Mesenchymal stem cell (in vitro differentiated cells and primary cell): ENCODE measurements around the gene ASXL1.

ENCODE experiments used
- DNase-seq: peaks from one replicate; pipeline ENCODE4 v3.0.0-alpha.2; 2013
- H2AFZ ChIP-seq: one replicate; pipeline ENCODE4 v1.6.1; 2013; ENCODE audit warnings: low read depth, mild to moderate bottlenecking, control low read depth, inconsistent platforms, low read length, moderate library complexity
- H2AK5ac ChIP-seq: 2 replicates; pipeline ENCODE4 v1.6.1; 2013; ENCODE audit warnings: low read length, moderate library complexity, mild to moderate bottlenecking, inconsistent platforms; ENCODE audit not compliant: severe bottlenecking
- H2BK120ac ChIP-seq: one replicate; pipeline ENCODE4 v1.6.1; 2013; ENCODE audit warnings: low read depth, mild to moderate bottlenecking, inconsistent platforms, low read length, moderate library complexity
- H2BK12ac ChIP-seq, 2 experiments: one replicate each; pipeline ENCODE4 v1.6.1; 2013; ENCODE audit warnings: inconsistent platforms in 2 of 2, low read length in 2 of 2, mild to moderate bottlenecking in 2 of 2, moderate library complexity in 2 of 2, control low read depth in 1 of 2
- H2BK15ac ChIP-seq: one replicate; pipeline ENCODE4 v1.6.1; 2013; ENCODE audit warnings: mild to moderate bottlenecking, low read depth, inconsistent platforms; ENCODE audit not compliant: poor library complexity, severe bottlenecking
- H2BK5ac ChIP-seq: 2 replicates; pipeline ENCODE4 v1.6.1; 2013; ENCODE audit warnings: low read depth, mild to moderate bottlenecking, low read length, control low read depth, inconsistent platforms; ENCODE audit not compliant: poor library complexity, severe bottlenecking
- H3K14ac ChIP-seq, 2 experiments: one replicate each; pipeline ENCODE4 v1.6.1; 2013; ENCODE audit warnings: inconsistent platforms in 2 of 2, low read length in 2 of 2, control low read depth in 1 of 2, mild to moderate bottlenecking in 1 of 2, moderate library complexity in 1 of 2
- H3K18ac ChIP-seq, 2 experiments: one replicate each; pipeline ENCODE4 v1.6.1; 2013; ENCODE audit warnings: inconsistent platforms in 2 of 2, low read length in 2 of 2, control low read depth in 1 of 2, low read depth in 1 of 2, mild to moderate bottlenecking in 1 of 2
- H3K23ac ChIP-seq, 2 experiments: one replicate each; pipeline ENCODE4 v1.6.1; 2013; ENCODE audit warnings: inconsistent platforms in 2 of 2, low read length in 2 of 2, mild to moderate bottlenecking in 2 of 2, moderate library complexity in 2 of 2, control low read depth in 1 of 2
- H3K27ac ChIP-seq: 2 replicates; pipeline ENCODE4 v1.5.1; 2013; ENCODE audit warnings: mild to moderate bottlenecking, moderate library complexity, low read length, control low read depth, inconsistent platforms; ENCODE audit not compliant: poor library complexity, severe bottlenecking
- H3K27me3 ChIP-seq, 2 experiments: 2 replicates each; pipeline versions ENCODE4 v1.6.1 to v1.7.0; 2013; ENCODE audit warnings: low read length in 2 of 2, mild to moderate bottlenecking in 2 of 2, moderate library complexity in 2 of 2, control low read depth in 1 of 2, inconsistent platforms in 1 of 2; ENCODE audit not compliant: control insufficient read depth in 1 of 2, insufficient read depth in 1 of 2
- H3K36me3 ChIP-seq, 2 experiments: 2 replicates each; pipeline versions ENCODE4 v1.6.1 to v1.7.0; 2013; ENCODE audit warnings: low read length in 2 of 2, control low read depth in 1 of 2, inconsistent platforms in 1 of 2, low read depth in 1 of 2, mild to moderate bottlenecking in 1 of 2; ENCODE audit not compliant: insufficient read depth in 2 of 2, control insufficient read depth in 1 of 2
- H3K4ac ChIP-seq, 2 experiments: one replicate each; pipeline ENCODE4 v1.6.1; 2013; ENCODE audit warnings: inconsistent platforms in 2 of 2, low read length in 2 of 2, mild to moderate bottlenecking in 2 of 2, moderate library complexity in 2 of 2, control low read depth in 1 of 2, low read depth in 1 of 2
- H3K4me1 ChIP-seq: 2 replicates; pipeline ENCODE4 v1.6.1; 2013; ENCODE audit warnings: low read depth, low read length, control low read depth; ENCODE audit not compliant: control insufficient read depth, insufficient read depth
- H3K4me2 ChIP-seq: 2 replicates; pipeline ENCODE4 v1.6.1; 2013; ENCODE audit warnings: low read length, mild to moderate bottlenecking, inconsistent platforms; ENCODE audit not compliant: poor library complexity, severe bottlenecking
- H3K4me3 ChIP-seq, 2 experiments: 2 replicates each; pipeline versions ENCODE4 v1.5.1 to v1.7.0; 2013; ENCODE audit warnings: low read length in 2 of 2, mild to moderate bottlenecking in 2 of 2, control low read depth in 1 of 2, low read depth in 1 of 2; ENCODE audit not compliant: insufficient read depth in 1 of 2
- H3K79me1 ChIP-seq: replicated peaks from 2 replicates; pipeline ENCODE4 v1.6.1; 2013; ENCODE audit warnings: mild to moderate bottlenecking, control low read depth, low read length, inconsistent platforms; ENCODE audit not compliant: poor library complexity, severe bottlenecking
- H3K9ac ChIP-seq: 2 replicates; pipeline ENCODE4 v1.7.0; 2013; ENCODE audit warnings: mild to moderate bottlenecking, low read length, moderate library complexity
- H3K9me3 ChIP-seq: 2 replicates; pipeline ENCODE4 v1.7.0; 2013; ENCODE audit warnings: mild to moderate bottlenecking, low read length; ENCODE audit not compliant: control insufficient read depth
- H4K8ac ChIP-seq: one replicate; pipeline ENCODE4 v1.6.1; 2013; ENCODE audit warnings: inconsistent platforms, mild to moderate bottlenecking, low read length, moderate library complexity
- H4K91ac ChIP-seq: one replicate; pipeline ENCODE4 v1.6.1; 2013; ENCODE audit warnings: mild to moderate bottlenecking, low read length, inconsistent platforms
- WGBS: methylation state at CpG from one replicate; pipeline ENCODE4 v1.1.7; 2013; ENCODE audit warnings: mixed read lengths; 5-methylcytosine and 5-hydroxymethylcytosine counted together

Gene ASXL1

GRCh38 chr20:32480371-32481241, 122.5 kb downstream of the ASXL1 start:
- peak overlapping the region in 1 of 2 experiments; percentile 2 for H2BK12ac ChIP-seq
- no peak overlapping the region for H3K18ac ChIP-seq
- H4K91ac ChIP-seq: peak overlapping the region; percentile 3
- H2BK120ac ChIP-seq: no peak overlapping the region
- no peak overlapping the region for H2AK5ac ChIP-seq
- H3K4me2 ChIP-seq: peak overlapping the region; percentile 72
- H3K23ac ChIP-seq: no peak overlapping the region
- peak overlapping the region in 1 of 2 experiments; percentile 51 for H3K4me3 ChIP-seq
- no peak overlapping the region for H4K8ac ChIP-seq
- no peak overlapping the region for H2BK15ac ChIP-seq
- peaks cover 53% of the 10 kb centered on the region for H3K4me1 ChIP-seq
- H2AFZ ChIP-seq: no peak overlapping the region
- peaks cover 2% of the 10 kb centered on the region for H3K79me1 ChIP-seq
- peak; percentile 71 for DNase-seq
- peak overlapping the region; percentile 0 for H3K9ac ChIP-seq
- no peak overlapping the region for H2BK5ac ChIP-seq
- peak overlapping the region in 1 of 2 experiments; percentile 30 for H3K4ac ChIP-seq
- H3K36me3 ChIP-seq: peaks cover 0 to 6% of the 10 kb centered on the region in 2 experiments
- H3K27ac ChIP-seq: peak overlapping the region; percentile 47
- H3K14ac ChIP-seq: peak overlapping the region in 1 of 2 experiments; percentile 68
- WGBS: 68% methylated on average over 12 of the region's 12 CpGs
- no peaks in the 10 kb centered on the region for H3K27me3 ChIP-seq
- H3K9me3 ChIP-seq: no peaks in the 10 kb centered on the region

GRCh38 chr20:32481311-32482142, 123.4 kb downstream of the ASXL1 start:
- Histone ChIP-seq H3K14ac (no peak overlapping the region), H4K8ac (no peak overlapping the region), H3K4me3 (peak overlapping the region in 1 of 2 experiments; percentile 80), H2BK15ac (no peak overlapping the region), H3K9ac (peak overlapping the region; percentile 66), H3K4ac (peak overlapping the region in 1 of 2 experiments; percentile 30), H3K36me3 (peaks cover 0 to 6% of the 10 kb centered on the region in 2 experiments), H2BK12ac (no peak overlapping the region), H3K27ac (peak overlapping the region; percentile 75), H3K27me3 (no peaks in the 10 kb centered on the region), H3K79me1 (peaks cover 5% of the 10 kb centered on the region), H2BK5ac (no peak overlapping the region), H3K4me1 (peaks cover 44% of the 10 kb centered on the region), H3K4me2 (peak overlapping the region; percentile 73), H3K18ac (no peak overlapping the region), H2AK5ac (no peak overlapping the region), H3K9me3 (no peaks in the 10 kb centered on the region), H4K91ac (no peak overlapping the region), H2AFZ (no peak overlapping the region), H2BK120ac (peak overlapping the region; percentile 27), H3K23ac (no peak overlapping the region)
- DNase-seq: peak; percentile 71
- 17% methylated on average over 9 of the region's 13 CpGs for WGBS

- WGBS: 2% methylated on average over 8 of the region's 9 CpGs
- Histone ChIP-seq H2BK15ac (no peak overlapping the region), H4K91ac (no peak overlapping the region)
Measured at GRCh38 chr20:32482143-32482441, 124.0 kb downstream of the ASXL1 start.

More at GRCh38 chr20:32482143-32482441, 124.0 kb downstream of the ASXL1 start:
- Histone ChIP-seq H3K4me3 (peak overlapping the region; percentile 80 to 83), H3K27ac (peak overlapping the region; percentile 75), H3K4me2 (peak overlapping the region; percentile 73), H3K36me3 (peaks cover 0 to 2% of the 10 kb centered on the region in 2 experiments), H3K14ac (no peak overlapping the region), H2AFZ (no peak overlapping the region), H2BK120ac (no peak overlapping the region), H3K4ac (peak overlapping the region in 1 of 2 experiments; percentile 71), H3K18ac (peak overlapping the region; percentile 73 to 92), H3K9me3 (no peaks in the 10 kb centered on the region), H3K4me1 (peaks cover 39% of the 10 kb centered on the region), H3K27me3 (no peaks in the 10 kb centered on the region), H2BK12ac (no peak overlapping the region), H4K8ac (no peak overlapping the region), H2AK5ac (no peak overlapping the region), H3K9ac (peak overlapping the region; percentile 66), H2BK5ac (no peak overlapping the region), H3K79me1 (peaks cover 5% of the 10 kb centered on the region), H3K23ac (no peak overlapping the region)
- DNase-seq: no peak
